Activated naive CD8-positive, alpha-beta T cell treated with anti-CD3 and anti-CD28 coated beads, Interleukin-2, amount 10 ng/mL, durations not matched to agents 7 days and 5 days (primary cell): Measurements from ENCODE around the gene MYL6. TPM values are rescaled to one million over a fixed set of nuclear protein-coding genes. Genes with fewer than 3 reads are reported as not detected.

Source experiments
- ATAC-seq: fragments of 150-1000 bp; cut with Tn5 transposase; one replicate; pipeline ENCODE4 v1.10.0; 2021; ENCODE audit warnings: low read depth, moderate library complexity
- POLR2A ChIA-PET: fragments of 350-600 bp; sonication (Branson Sonifier 250); formaldehyde crosslinking; loops from one replicate; lab custom pipeline; 2021; ENCODE audit warnings: antibody characterized with exemption; lab: Charles Lee
- DNase-seq: peaks from one replicate; pipeline ENCODE4 v3.0.0; 2021
- H3K27ac Mint-ChIP-seq: one replicate; pipeline ENCODE4 v1.8.0; 2022; ENCODE audit warnings: mild to moderate bottlenecking, mixed read lengths
- H3K27me3 Mint-ChIP-seq: one replicate; pipeline ENCODE4 v1.8.0; 2022; ENCODE audit warnings: mild to moderate bottlenecking, moderate library complexity, mixed read lengths
- H3K36me3 Mint-ChIP-seq: one replicate; pipeline ENCODE4 v1.8.0; 2021; ENCODE audit warnings: mild to moderate bottlenecking, mixed read lengths
- H3K4me1 Mint-ChIP-seq: one replicate; pipeline ENCODE4 v1.8.0; 2021; ENCODE audit warnings: mixed read lengths
- H3K4me3 Mint-ChIP-seq: one replicate; pipeline ENCODE4 v1.8.0; 2022; ENCODE audit warnings: mild to moderate bottlenecking, moderate library complexity, mixed read lengths
- H3K9me3 Mint-ChIP-seq: one replicate; pipeline ENCODE4 v1.8.0; 2021; ENCODE audit warnings: mixed read lengths
- total RNA-seq, 2 experiments: library from RNA; stranded (reverse); gene quantifications; one replicate each; pipeline ENCODE4 v1.2.3, GENCODE V29; 2021

The MYL6 gene
- total RNA-seq, 2 experiments from 2014 or later = 1,083 to 1,169 TPM

DNA sequence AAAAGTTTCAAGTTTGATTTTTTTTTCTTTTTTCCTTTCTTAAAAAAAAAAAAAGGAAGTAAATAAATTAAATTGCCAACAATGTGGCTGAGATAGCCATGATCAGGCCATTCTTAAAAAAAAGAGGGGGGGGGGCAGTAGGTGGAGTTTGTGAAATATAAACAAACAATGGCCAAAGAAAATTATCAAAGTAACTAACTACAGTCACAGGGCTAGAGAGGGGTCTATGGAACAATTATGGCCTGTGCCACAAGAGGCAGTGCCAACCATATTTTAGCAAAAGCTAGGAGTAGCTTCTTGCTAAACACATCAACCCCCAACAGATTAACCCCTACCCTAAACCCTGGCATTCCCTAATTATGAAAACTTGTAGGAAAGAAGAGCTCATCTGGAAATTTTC lies 47.3 kb downstream of the MYL6 start:
- peaks cover 12% of the 10 kb centered on the region for H3K36me3 Mint-ChIP-seq
- H3K27ac Mint-ChIP-seq = no peak overlapping the region
- no peak for ATAC-seq

DNA sequence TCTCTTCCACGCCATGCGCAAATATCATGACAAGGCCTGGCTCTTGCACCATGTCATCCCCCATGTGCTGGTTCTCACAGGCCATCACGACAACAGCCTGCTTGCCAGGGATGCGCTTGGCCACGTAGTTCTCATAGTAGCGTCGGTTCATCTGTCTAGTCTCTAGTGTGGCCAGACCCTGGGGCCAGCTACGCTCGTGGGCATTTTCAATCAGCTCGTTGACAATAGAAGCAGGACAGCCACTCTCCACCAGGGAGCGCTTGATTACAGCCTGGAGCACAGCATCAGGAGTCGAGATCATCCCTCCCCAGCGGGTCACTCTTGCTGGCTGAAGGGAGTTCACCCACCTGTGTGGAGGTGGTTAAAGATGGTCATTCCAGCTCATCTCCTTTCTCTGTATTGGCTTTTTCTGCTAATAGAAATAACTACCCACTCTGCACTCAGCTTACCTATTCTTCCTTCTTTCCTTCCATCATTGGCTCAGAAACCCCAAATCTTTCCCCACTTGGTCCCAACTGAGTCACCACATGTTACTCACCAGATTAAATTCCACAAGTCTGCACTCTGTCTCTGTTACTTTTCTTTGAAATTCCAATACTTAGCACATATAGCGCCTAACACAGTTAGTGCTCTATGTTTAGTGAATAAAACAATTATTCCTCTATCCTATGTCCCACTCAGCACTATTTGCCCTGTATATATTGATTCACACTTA lies 48.5 kb downstream of the MYL6 start:
- no peaks in the 10 kb centered on the region for H3K9me3 Mint-ChIP-seq
- H3K36me3 Mint-ChIP-seq = peaks cover 15% of the 10 kb centered on the region
- peaks cover 1% of the 10 kb centered on the region for H3K4me1 Mint-ChIP-seq
- ATAC-seq = peak; percentile 67
- POLR2A ChIA-PET = interaction anchor here (0.6 to 3.6 kb wide), 2 partner anchors 15 to 257 kb away, joined by 3 to 14 read pairs; partner anchors contain the start of gene RNF41
- DNase-seq = no peak
- no peak overlapping the region for H3K4me3 Mint-ChIP-seq
- no peak overlapping the region for H3K27ac Mint-ChIP-seq
- H3K27me3 Mint-ChIP-seq = no peaks in the 10 kb centered on the region

More for the DNA sequence above, 47.3 kb downstream of the MYL6 start:
- no peak for DNase-seq
- Mint-ChIP-seq H3K4me1 (peaks cover 1% of the 10 kb centered on the region), H3K4me3 (no peak overlapping the region), H3K27me3 (no peaks in the 10 kb centered on the region), H3K9me3 (no peaks in the 10 kb centered on the region)
- POLR2A ChIA-PET = interaction anchor here (0.7 to 3.6 kb wide), 3 partner anchors 16 to 101 kb away, joined by 4 to 14 read pairs (median 4); partner anchors contain the start of genes PA2G4 and RNF41

DNA sequence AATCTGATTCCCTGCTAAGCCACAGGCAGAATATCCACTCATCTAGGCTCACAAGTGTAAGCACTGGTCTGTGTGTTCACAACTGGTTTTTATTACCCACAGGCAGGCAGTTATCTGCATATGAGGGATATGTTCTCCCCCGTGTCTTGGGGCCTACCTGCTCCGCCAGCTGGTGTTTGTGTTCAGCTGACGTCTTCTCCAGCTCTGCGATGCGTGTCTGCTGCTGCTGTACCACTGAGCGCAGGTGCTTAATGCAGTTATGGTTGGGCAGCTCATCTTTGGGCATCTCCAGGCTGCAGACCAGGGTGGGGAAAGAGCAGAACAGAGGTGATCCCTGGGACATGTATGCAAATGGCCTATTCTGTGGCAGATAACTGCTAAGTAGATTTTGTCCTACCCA lies 49.8 kb downstream of the MYL6 start:
- no peaks in the 10 kb centered on the region for H3K9me3 Mint-ChIP-seq
- POLR2A ChIA-PET = interaction anchor here (1.0 kb wide), 1 partner anchor 19 kb away, joined by 3 read pairs; the partner anchor contains the start of gene SMARCC2
- ATAC-seq (no peak), DNase-seq (no peak)
- peaks cover 18% of the 10 kb centered on the region for H3K36me3 Mint-ChIP-seq
- peaks cover 1% of the 10 kb centered on the region for H3K4me1 Mint-ChIP-seq
- H3K27me3 Mint-ChIP-seq = no peaks in the 10 kb centered on the region
- no peak overlapping the region for H3K27ac Mint-ChIP-seq
- H3K4me3 Mint-ChIP-seq = no peak overlapping the region

Other genes with a start within 250 kb of the MYL6 start
- gene PYM1, start 230.5 kb upstream of the MYL6 start, total RNA-seq = 10 to 100 TPM; 48.3 to 48.7 TPM
- 100 to 1,000 TPM; 783 to 790 TPM for gene DGKA, start 227.2 kb upstream of the MYL6 start, total RNA-seq
- gene PMEL, start 192.3 kb upstream of the MYL6 start, total RNA-seq = under 1 TPM in 1 of 2 experiments, not detected in 1; 0.42 TPM
- gene CDK2, start 191.5 kb upstream of the MYL6 start, total RNA-seq = 100 to 1,000 TPM; 117 to 125 TPM
- gene RAB5B, start 184.3 kb upstream of the MYL6 start, total RNA-seq = 10 to 100 TPM; 69.7 to 72.4 TPM
- 10 to 100 TPM in 1 of 2 experiments, 1 to 10 TPM in 1; 8.1 to 11.4 TPM for gene SUOX, start 161.1 kb upstream of the MYL6 start, total RNA-seq
- gene IKZF4, start 137.3 kb upstream of the MYL6 start, total RNA-seq = 10 to 100 TPM; 14.9 to 18.2 TPM
- gene RPS26, start 116.4 kb upstream of the MYL6 start, total RNA-seq = 10 to 100 TPM; 39.1 to 42.6 TPM
- gene ERBB3, start 78.2 kb upstream of the MYL6 start, total RNA-seq = 1 to 10 TPM; 7.1 to 8.1 TPM
- 100 to 1,000 TPM; 226 to 227 TPM for gene PA2G4, start 53.8 kb upstream of the MYL6 start, total RNA-seq
- 1,000 to 10,000 TPM; 4,462 to 4,551 TPM for gene RPL41, start 41.7 kb upstream of the MYL6 start, total RNA-seq
- gene ZC3H10, start 40.1 kb upstream of the MYL6 start, total RNA-seq = 10 to 100 TPM; 10.6 to 12.0 TPM
- gene ESYT1, start 30.1 kb upstream of the MYL6 start, total RNA-seq = 100 to 1,000 TPM; 251 TPM
- gene MYL6B, start 5.8 kb upstream of the MYL6 start, total RNA-seq = 10 to 100 TPM; 46.6 to 47.8 TPM
- 100 to 1,000 TPM; 162 to 174 TPM for gene SMARCC2, start 31.1 kb downstream of the MYL6 start, total RNA-seq
- gene RNF41, start 63.6 kb downstream of the MYL6 start, total RNA-seq = 10 to 100 TPM; 36.1 to 38.1 TPM
- gene NABP2, start 66.0 kb downstream of the MYL6 start, total RNA-seq = 10 to 100 TPM; 43.4 to 47.1 TPM
- gene SLC39A5, start 71.7 kb downstream of the MYL6 start, total RNA-seq = 1 to 10 TPM in 1 of 2 experiments, not detected in 1; 1.4 TPM
- 10 to 100 TPM; 45.3 to 49.4 TPM for gene ANKRD52, start 100.0 kb downstream of the MYL6 start, total RNA-seq
- 10 to 100 TPM; 23.3 to 26.0 TPM for gene COQ10A, start 108.6 kb downstream of the MYL6 start, total RNA-seq
- gene CS, start 142.0 kb downstream of the MYL6 start, total RNA-seq = 100 to 1,000 TPM; 165 to 176 TPM
- gene CNPY2, start 157.6 kb downstream of the MYL6 start, total RNA-seq = 10 to 100 TPM; 85.6 to 89.0 TPM
- gene PAN2, start 175.6 kb downstream of the MYL6 start, total RNA-seq = 100 to 1,000 TPM; 106 to 115 TPM
- 10 to 100 TPM; 10.2 to 10.9 TPM for gene IL23A, start 180.5 kb downstream of the MYL6 start, total RNA-seq
- 100 to 1,000 TPM; 263 to 275 TPM for gene STAT2, start 201.7 kb downstream of the MYL6 start, total RNA-seq
- not detected for gene APOF, start 204.5 kb downstream of the MYL6 start, total RNA-seq